Upper lobe of left lung (tissue), 4 donors: ENCODE measurements around the gene DLX4.

ENCODE experiments used
- CTCF ChIP-seq, 6 experiments: fragments of 450-650 bp in 4 of 6; fragments of 200-600 bp in 2 of 6; sonication (generic) in 2 of 6; IDR thresholded peaks; one replicate each; pipeline ENCODE4 v1.5.1; 2016 to 2019; ENCODE audit warnings: antibody characterized with exemption in 6 of 6
- POLR2AphosphoS5 ChIP-seq, 2 donors: sonication (generic); formaldehyde crosslinking; IDR thresholded peaks; one replicate each; pipeline ENCODE4 v1.5.1; 2017; ENCODE audit warnings: antibody characterized with exemption in 2 of 2

- TF ChIP-seq CTCF (IDR thresholded peaks at IDR 0.05) = no peak
- no peak for TF ChIP-seq POLR2AphosphoS5 (IDR thresholded peaks at IDR 0.05)
Observed at GRCh38 chr17:49976828-49977202, 7.8 kb downstream of the DLX4 start.
